ENCODE results near the gene RET.

- TF ChIP-seq, protein P1, sequence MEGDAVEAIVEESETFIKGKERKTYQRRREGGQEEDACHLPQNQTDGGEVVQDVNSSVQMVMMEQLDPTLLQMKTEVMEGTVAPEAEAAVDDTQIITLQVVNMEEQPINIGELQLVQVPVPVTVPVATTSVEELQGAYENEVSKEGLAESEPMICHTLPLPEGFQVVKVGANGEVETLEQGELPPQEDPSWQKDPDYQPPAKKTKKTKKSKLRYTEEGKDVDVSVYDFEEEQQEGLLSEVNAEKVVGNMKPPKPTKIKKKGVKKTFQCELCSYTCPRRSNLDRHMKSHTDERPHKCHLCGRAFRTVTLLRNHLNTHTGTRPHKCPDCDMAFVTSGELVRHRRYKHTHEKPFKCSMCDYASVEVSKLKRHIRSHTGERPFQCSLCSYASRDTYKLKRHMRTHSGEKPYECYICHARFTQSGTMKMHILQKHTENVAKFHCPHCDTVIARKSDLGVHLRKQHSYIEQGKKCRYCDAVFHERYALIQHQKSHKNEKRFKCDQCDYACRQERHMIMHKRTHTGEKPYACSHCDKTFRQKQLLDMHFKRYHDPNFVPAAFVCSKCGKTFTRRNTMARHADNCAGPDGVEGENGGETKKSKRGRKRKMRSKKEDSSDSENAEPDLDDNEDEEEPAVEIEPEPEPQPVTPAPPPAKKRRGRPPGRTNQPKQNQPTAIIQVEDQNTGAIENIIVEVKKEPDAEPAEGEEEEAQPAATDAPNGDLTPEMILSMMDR (IDR thresholded peaks at IDR 0.05), result no peak
- no peak for TF ChIP-seq POLR2AphosphoS5 (IDR thresholded peaks at IDR 0.05)
- TF ChIP-seq POLR2A (IDR thresholded peaks at IDR 0.05), result no peak
Measured at GRCh38 chr10:43045631-43046287, 31.1 kb upstream of the RET start.
